HK-2 (cell line): ENCODE results near the gene LOXHD1.

Source experiments
- DNase-seq: peaks from one replicate; pipeline ENCODE4 v3.0.0-alpha.2; 2018; ENCODE audit not compliant: unreplicated experiment

Gene LOXHD1

DNA sequence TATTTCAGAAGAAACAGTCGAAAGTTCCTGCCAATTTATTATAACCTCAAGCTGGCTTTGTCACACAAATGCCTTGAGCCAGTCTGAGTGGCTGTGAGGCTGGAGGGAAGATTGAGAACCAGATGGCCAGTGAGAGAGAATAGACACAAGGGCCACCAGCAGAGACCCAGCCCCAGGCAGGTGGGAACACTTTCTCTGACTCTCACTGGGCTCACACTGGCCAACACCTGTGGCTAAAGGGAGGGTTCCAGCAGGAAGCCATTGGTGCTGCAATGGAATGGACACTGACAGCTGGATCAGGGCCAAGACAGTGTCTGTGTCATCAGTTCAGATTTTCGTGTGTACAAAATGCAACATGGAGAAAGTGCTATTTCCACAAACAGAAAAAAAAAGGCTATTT lies 29.9 kb downstream of the LOXHD1 start:
- DNase-seq, result no peak

DNA sequence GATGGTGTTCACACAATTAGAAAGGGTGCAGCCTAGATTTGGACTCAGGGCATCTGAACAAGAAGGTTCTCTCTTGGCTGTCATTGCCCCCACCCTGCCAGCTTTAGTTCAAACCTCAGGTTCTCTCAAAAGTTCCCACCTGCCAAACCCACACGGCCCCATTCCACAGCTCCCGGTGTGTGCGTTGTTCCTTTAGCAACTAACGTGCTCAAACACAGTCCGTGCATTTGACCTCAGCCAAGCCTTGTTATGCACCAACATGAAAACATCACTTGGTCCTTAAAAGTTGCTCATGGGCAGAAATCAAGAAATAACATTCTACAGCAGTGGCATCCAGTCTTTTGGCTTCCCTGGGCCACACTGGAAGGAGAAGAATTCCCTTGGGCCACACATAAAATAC lies 32.0 kb downstream of the LOXHD1 start:
- no peak for DNase-seq

DNA sequence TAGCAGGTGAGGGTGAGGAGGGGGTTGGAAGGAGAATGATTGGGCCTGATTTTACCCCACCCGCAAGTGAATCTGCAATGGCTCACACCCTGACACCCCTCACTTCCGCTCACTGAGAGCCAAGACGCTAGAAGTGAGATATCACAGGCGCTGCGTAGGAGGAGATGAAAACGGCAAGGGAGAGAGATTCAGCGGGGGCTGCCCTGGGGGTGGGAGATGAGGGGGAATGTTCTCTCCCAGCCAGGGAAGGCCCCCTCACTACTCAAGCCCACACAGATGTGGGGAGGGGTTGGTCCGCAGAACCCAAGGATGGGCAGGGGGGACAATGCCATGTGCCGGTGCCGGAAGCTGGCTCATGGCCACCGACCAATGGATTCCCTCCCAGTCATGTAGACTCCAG lies 32.9 kb downstream of the LOXHD1 start:
- no peak for DNase-seq

GRCh38 chr18:46623541-46623940 lies 33.5 kb downstream of the LOXHD1 start:
- DNase-seq, result no peak

DNA sequence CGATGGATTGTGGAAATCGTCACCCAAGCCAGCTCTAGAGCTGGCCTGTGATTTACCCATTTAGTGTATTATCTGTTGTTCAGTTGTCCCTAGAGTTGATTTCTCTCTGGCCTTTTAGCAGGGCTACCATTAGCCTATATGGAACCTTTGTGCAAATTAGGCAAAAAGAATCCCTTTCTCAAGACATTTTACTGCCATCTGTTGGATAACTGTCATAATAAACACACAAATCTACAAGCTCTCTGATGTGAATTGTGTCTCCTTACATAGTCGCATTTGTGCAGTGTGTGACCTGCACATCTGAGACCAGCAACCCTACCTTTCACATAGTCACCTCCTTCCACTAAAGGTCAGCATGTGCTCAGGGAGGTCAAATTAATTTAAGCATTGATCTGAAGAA lies 34.0 kb downstream of the LOXHD1 start:
- no peak for DNase-seq

- no peak for DNase-seq
Observed at GRCh38 chr18:46622451-46622850, 34.6 kb downstream of the LOXHD1 start.

DNA sequence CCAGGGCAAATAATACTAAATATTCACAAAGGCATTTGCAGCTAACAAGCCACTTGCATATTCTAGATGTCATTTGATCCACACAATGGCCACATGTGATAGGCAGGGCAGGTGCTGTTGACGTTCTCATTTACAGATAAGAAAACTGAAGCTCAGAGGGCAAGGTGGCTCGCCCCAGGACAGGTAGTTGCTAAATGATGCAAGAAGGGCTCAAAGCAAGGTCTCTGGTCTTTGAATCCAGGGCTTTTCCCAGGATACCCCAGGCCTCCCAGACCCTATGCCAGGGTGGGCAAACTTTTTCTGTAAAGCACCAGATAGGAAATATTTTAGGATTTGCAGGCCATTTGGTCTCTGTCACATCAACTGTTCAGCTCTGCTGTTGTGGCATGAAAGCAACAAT lies 35.1 kb downstream of the LOXHD1 start:
- no peak for DNase-seq

DNA sequence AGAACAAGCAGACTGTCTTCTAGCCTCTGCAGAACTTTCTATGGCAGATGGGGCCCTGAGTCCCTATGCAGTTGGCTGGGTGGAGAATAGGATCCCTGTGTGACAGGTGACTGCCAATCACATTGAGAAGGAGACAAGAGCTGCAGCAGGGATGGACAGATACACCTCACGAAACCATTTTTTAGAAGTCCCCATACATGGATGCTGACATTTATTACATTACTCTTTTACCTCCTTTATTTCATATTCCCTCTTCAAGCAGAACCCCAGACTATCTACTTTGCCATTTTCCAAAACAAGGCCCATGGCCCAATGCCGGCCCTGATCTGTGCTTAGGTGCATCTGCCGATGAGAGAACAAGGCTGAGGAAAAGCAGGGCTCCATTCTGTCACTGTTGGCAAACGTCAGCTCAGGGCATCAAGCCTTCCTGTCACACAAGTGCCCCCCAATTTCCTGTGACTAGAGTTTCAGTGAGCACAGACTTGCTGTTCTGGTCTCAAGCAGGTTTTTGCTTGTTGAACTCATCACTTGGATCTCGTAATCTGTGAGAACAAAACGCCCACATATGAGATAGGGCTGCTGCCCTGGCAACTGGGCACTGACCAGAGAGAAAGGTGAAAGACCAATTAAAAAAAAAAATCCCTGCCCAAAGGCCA lies 35.8 kb downstream of the LOXHD1 start:
- DNase-seq, result no peak

DNA sequence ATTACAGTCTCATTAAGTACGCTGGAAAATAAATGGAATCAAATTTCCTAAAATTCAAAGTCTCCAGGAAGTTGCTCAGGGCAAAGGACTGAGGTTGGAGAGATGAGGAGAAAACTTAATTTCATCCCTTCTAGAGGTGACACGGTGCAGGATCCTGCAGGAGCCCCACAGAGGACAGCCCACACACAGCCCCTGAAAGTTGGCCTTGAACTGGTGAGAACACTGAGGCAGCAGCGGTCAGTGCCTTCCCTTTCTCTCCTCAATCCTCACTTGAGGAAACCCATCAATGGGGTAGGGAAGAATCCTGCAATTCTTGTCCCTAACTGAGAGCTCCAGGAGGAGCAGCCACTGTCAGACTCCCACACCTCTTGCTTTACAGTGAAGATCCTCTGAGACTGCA lies 37.5 kb downstream of the LOXHD1 start:
- DNase-seq, result no peak

- no peak for DNase-seq
Observed at GRCh38 chr18:46615720-46616119, 41.3 kb downstream of the LOXHD1 start.

- DNase-seq, result no peak
Observed at GRCh38 chr18:46609048-46609447, 48.0 kb downstream of the LOXHD1 start.

DNA sequence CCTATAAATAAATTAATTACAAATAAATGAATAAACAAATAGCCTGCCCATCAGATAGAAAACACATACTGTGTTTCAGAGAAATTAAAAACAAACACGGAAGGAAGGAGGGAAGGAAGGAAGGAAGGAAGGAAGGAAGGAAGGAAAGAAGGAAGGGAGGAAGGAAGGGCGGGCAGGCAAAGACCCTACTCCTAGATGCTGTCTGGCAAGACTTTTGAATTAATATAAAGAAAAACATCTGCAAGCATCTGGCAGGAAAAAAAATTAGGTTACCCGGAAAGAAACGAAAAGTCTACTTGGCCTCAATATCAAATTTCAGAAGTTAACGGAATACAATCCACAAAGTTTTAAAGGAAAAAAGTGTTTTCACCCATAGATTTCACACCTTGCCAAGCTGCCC lies 49.1 kb downstream of the LOXHD1 start:
- DNase-seq, result no peak

GRCh38 chr18:46601141-46601805 lies 55.7 kb downstream of the LOXHD1 start:
- no peak for DNase-seq

GRCh38 chr18:46596119-46596518 lies 60.9 kb downstream of the LOXHD1 start:
- DNase-seq, result no peak

- DNase-seq, result no peak
Observed at GRCh38 chr18:46591783-46592391, 65.1 kb downstream of the LOXHD1 start.

DNA sequence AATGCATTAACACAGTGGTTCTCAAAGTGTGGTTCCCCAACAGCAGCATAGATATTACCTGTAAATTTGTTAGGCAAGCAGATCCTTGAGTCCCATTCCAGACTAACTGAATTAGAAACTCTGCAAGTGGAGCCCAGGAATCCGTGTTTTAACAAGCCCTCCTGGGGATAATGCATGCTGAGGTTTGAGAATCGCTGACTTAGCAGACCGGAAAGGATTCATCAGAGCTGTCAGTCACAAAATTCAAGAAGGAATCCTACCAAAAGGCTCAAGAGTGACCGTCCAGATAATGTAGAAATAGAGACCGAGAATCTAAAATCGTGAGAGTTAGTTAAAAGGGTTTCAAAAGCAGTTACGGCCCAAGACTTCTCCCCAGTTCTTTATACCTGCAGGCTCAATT lies 66.9 kb downstream of the LOXHD1 start:
- no peak for DNase-seq

GRCh38 chr18:46588971-46589660 lies 67.9 kb downstream of the LOXHD1 start:
- no peak for DNase-seq

GRCh38 chr18:46587600-46587999 lies 69.4 kb downstream of the LOXHD1 start:
- no peak for DNase-seq

DNA sequence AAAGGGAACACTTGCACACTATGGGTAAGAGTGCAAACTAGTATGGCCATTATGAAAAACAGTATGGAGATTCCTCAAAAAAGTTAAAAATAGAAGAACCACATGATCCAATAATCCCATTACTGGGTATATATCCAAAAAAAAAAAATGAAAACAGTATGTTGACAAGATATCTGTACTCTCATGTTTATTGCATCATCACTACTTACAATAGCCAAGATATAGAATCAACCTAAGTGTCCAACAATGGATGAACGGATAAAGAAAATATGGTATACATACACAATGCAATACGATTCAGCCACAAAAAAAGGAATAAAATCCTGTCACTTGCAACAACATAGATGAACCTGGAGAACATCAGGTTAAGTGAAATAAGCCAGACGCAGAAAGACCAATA lies 73.3 kb downstream of the LOXHD1 start:
- DNase-seq, result no peak

GRCh38 chr18:46581648-46582047 lies 75.4 kb downstream of the LOXHD1 start:
- no peak for DNase-seq

GRCh38 chr18:46578987-46579386 lies 78.0 kb downstream of the LOXHD1 start:
- DNase-seq, result no peak

- DNase-seq, result no peak
Observed at GRCh38 chr18:46577546-46577945, 79.5 kb downstream of the LOXHD1 start.

DNA sequence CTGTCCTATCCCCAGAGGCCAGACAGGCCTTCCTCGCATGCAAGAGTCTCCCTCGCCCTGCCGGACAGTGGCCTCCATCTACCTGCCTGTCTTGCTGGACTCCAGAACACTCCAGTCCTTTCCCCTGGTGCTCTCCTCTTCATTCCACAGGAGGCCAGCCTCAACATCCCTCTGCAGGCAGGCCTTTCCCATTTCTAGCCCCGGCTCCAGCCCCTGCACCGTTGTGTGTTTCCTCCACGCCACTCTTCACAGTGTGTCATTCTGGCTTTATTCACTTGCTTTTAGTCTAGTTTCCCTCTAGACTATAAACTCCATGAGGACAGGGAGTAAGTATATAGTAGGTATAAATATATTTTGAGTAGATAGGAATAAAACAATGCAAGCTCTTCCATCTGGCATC lies 81.2 kb downstream of the LOXHD1 start:
- no peak for DNase-seq
